NCI-H526 treated with DMSO at 0.1 percent for 48 hours (cell line): Measurements from ENCODE around the gene PKP4.

Experiments used
- DNase-seq: peaks from one replicate; lab custom pipeline; 2025; lab: John Stamatoyannopoulos, UW

Gene PKP4

GRCh38 chr2:158647436-158648231 is 190.9 kb downstream of the PKP4 start:
- DNase-seq, result no peak

GRCh38 chr2:158649846-158650245 is 193.1 kb downstream of the PKP4 start:
- DNase-seq, result no peak

DNA sequence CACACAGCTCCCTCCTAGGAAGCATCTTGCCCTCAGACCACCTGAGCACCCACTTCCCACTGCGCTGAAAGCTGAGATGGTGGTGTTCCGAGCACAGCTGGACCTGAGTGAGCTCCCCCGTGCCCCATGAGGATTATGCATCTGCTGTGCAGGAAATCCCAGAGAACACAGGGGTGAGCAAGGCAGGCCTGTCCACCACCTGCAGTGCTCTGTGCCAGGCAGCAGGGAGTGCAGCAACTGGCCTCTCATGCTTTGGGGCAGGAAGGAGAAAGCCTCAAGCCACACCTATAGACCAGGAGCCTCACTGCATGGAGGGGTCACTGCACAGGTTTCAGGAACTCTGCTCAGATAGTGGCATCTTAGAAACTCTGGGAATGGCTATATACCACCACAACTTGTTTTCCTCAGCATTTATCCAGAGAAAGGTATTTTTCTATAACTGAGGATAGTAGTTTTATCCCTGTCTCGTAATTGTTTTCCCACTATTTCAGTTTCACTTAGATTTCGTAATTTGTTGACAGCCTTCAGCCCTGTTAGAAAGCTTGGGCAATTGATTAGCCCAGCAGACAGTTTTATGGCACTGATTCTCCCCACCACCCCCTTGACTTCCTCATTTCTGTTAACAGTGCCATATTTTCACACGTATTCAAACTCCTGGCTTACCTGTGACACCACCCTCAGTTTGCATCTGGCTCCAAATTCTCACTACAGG is 194.1 kb downstream of the PKP4 start:
- no peak for DNase-seq

DNA sequence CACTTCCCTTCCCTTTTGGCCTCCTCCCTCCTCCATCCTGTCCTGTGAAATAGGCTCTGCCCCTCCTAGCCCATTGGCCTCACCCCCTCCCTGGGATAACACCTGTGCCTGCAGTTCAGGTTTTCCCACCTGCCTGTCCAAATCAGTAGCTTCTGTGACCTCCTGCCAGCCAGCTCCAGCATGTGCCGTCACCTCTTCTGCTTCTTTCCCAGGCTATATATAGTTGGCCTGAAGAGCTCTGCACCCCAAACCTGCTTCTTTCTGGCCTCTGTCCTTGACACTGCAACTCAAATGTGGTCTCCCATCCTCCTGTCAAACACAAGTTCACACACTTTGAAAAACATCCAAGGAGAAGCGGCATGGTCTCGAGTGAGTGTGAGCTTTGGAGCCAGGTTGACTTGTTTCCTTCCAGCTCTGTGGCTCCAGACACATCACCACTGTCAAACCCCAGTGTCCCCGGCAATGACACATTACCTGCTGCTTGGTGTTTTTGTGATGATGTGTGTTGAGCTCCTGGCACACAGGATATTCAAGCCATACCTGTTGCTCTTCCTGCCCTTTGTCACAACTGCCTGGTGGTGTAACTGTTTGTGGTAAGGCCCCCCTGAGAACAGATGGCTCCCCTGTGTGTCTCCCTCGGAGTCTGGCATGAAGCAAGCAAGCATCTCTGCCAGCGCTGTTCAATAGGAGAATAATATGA is 194.8 kb downstream of the PKP4 start:
- no peak for DNase-seq

GRCh38 chr2:158655628-158656027 is 198.9 kb downstream of the PKP4 start:
- DNase-seq, result no peak

DNA sequence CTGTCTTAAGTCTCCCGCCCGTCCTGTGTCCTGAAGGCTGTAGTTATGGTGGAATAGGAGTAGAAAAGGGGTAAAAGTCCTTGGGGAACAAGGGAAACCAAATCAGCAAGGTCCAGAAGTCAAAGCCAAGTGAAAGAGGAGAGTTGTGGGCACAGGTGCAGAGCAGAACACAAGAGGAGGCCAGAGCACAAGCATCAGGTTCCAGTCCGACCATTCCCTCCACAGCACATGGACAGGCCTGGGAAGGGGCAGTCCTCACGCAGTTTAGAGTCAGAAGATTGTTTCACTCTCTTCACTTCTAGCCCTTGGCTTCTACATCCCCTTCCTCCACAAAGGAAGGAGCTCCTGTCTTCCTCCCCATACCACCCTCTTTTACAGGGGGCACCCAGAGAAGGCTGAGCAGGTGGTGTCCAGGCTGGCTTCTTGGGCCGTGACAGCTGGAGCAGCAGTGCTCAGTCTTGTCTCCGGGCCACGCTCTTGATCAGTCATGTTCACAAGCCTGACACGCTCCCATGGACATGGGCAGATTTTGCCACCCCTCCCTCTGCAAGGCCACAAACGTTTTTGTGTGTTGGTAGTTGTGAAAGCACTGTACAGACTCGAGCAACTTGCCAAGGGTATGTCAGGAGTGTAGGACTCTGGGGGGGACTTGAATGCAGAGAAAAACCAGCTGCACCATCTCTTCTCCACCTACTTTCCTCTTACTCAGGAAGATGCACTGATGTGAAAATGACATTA is 199.9 kb downstream of the PKP4 start:
- DNase-seq, result no peak

GRCh38 chr2:158658396-158658795 is 201.6 kb downstream of the PKP4 start:
- no peak for DNase-seq

DNA sequence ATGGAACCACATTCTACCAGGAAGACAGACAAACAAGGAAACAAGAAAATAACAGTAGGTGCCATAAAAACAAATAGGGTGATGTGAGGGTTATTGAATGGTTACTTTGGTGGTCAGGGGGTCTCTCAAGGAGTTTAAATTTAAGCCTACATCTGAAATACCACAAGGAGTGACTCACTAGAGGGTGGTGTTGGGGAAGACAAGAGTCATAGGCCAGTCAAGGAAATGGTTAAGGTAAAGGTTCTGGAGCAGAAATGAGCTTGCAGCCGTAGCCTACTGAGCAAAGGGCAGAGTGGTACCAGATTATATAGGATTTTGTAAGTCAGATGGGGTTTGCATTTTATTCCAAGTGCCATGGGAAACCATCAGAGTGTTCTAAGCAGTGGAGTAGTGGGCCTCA is 202.7 kb downstream of the PKP4 start:
- DNase-seq, result no peak

GRCh38 chr2:158661231-158661630 is 204.5 kb downstream of the PKP4 start:
- no peak for DNase-seq

DNA sequence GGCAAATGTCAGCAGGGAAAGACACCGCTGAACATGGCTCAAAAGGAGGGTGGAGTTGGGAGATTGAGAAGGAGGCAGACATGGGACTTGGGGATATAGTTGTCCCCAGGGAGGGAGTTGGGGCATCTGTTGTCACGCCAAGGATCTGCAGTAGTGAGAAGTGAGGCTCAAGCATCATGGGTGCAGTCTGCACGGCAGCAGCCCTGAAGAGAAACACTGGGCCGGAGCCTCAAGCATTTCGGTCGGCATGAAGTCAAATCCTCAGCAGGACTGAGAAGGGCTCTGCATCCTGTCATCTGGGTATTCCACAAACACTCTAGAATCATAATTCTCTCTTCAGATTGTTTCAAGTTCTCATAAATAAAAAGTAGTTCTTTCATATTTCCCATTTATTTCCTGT is 205.7 kb downstream of the PKP4 start:
- no peak for DNase-seq

DNA sequence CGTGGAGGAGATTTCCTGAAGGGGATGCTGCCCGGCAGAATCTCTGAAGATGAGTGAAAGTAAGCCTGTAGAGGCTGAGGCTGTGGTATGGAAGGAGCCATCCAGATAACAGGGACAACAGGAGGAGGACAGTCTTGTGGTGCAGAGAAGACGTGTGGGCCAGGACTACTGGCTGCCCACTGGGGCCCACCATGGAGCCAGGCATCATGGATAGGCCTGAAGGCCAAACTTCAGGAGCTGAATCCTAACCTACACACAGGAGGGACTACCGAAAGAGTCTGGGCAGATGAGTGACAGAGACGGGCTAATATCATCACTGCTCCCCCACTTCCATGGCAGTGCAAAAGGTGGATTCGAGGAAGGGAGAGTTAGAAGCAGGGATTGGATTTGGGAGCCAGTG is 207.0 kb downstream of the PKP4 start:
- DNase-seq, result no peak

- no peak for DNase-seq
These were observed 208.2 kb downstream of the PKP4 start for GRCh38 chr2:158664987-158665386.

- DNase-seq, result no peak
These were observed 209.0 kb downstream of the PKP4 start for GRCh38 chr2:158665536-158666302.

GRCh38 chr2:158666969-158667368 is 210.2 kb downstream of the PKP4 start:
- DNase-seq, result no peak

GRCh38 chr2:158667586-158667985 is 210.8 kb downstream of the PKP4 start:
- no peak for DNase-seq

DNA sequence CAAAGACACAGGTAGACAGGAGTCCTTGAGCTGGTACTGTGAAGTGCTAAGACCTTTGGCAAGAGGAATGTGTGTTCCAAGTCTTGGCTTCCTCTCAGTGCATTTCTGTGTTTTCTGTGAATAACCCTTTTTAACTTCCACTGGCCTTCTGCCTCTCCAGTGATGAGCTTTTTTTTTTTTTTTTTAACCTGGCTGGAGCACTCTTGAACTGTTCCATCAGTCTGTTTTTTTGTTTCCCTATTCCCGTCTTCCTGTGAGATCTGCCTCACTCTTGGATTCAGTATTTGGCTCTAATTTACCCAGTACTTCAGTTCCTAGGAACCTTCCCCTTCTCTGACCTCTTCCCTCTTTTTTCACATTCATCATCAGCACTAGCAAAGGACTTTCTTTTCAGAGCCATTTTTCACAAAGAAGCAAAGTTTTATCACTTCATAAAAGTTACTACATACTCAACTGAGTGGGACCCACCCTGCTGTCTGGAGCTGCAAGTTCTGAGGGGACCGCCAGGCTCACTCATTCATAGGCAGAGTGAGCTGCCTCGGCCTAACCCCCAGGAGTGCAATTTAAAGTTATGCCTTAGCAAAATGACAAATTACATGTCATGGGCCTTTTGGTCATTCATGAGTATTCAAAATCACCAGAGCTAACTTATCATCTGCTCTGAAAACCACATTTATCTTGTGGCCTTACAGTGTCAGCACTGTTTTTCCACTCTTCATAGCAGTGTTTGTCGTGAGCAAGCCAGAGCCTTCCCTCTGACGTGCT is 211.4 kb downstream of the PKP4 start:
- DNase-seq, result no peak

- DNase-seq, result no peak
These were observed 213.5 kb downstream of the PKP4 start for GRCh38 chr2:158670292-158670691.

GRCh38 chr2:158671360-158672245 is 214.9 kb downstream of the PKP4 start:
- no peak for DNase-seq

DNA sequence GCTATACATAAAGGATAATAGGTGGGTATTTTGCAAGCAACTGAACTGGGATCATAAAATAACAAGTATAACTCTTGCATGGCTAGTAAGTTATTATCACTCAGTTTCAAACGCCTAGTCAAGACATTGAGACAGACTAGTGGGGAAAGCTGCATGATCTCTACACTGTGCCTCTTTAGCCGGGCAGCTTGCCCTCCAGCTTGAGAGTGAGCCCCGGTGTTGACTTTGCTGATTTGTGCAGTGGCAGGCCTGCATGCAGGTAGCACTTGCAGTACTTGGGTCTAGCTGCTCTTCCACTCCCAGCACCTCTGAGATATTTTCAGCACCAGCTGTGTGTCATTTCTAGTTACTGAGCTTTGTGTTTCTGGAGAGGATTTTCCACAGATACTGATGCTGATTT is 219.5 kb downstream of the PKP4 start:
- DNase-seq, result no peak

DNA sequence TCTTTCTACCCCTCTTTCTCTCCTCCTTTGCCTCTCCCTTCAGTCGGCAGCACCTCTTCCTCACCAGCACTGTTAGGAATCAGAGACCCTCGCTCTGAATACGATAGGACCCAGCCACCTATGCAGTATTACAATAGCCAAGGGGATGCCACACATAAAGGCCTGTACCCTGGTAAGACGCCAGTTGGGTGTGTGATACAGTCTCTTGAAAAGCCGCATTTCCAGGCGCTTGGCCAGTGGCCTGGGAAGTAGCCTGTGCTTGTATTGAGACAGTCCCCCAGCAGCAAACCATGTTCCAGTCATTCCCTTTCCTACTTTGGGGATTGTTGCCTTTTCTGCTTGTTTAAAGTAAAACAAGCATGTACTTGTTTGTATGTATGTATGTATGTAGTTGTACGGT is 219.9 kb downstream of the PKP4 start:
- no peak for DNase-seq
